ENCODE measurements around the gene FGF3.

The FGF3 gene

DNA sequence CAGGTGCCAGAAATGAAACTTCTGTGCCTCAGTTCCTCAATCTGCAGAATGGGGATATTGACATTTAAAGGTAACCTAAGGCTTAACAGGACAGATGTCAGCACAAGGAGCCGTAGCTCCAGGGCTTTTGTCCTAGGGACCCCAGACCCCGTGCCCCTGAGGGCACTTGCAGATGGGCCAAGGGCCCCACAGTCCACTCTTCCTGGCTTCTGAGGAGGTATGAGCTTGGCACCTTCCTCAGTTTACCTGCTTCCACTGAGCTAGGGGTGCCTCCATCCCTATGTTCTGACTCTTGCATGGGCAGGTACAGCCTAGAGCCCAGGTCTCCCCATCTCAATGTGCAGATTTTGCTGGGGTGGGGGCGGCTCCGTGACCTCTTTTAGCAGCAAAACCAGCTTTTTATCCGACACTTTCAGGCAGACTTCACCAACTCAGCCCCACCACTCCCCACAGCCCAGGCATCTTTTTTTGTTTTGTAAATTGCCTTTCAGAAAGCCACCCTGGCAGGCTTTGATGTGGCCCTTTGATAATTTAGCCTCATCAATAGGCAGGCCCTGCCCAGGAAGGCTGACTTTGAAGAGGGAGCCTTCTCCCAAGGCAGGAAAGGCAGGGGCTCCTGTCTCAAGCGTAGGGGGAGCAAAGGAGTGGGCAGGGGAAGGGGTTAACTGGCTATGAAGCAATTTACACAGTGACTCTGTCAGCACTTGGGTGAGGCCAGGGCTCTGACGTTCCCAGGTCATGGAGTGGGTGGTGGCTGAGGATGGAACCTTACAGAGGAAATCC is 23.7 kb upstream of the FGF3 start:
- DNase-seq = no peak

DNA sequence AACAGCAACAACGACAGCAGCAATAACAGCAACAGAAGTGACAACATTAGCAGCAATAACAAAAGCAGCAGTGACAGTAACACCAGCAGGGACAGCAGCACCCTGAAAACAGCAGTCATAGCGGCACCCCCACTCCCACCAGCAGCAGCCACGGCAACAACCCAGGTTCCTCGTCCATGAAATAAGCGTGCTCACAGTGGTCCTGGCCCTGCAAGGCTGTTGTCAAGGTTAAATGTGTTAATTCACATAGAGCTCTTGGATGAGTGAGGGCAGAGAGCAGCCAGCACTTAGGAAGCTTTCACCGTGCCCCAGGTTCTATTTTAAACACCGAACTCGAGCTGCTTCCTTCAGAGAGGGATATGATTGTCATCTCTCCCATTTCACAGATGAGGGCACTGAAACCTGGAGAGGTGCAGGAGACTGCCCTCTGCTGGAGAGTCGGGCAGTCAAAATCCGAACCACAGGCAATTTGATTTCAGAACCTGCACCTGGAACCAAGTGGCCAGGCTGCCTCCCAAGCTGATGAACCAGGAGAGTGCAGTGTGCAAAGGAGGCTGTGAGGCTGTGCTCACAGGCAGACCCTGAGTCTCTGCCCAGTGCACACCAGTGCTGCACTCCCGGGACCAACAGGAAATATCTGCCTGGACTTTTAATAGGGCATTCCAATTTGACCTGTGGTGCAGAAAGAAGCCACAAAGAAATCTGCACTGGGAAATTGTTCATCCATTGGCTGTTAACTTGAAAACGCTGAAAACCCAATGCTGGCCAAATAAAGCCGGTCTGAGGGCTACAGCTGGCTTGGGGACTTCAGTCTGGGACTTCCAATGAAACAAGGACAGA is 22.9 kb upstream of the FGF3 start:
- no peak for DNase-seq

DNA sequence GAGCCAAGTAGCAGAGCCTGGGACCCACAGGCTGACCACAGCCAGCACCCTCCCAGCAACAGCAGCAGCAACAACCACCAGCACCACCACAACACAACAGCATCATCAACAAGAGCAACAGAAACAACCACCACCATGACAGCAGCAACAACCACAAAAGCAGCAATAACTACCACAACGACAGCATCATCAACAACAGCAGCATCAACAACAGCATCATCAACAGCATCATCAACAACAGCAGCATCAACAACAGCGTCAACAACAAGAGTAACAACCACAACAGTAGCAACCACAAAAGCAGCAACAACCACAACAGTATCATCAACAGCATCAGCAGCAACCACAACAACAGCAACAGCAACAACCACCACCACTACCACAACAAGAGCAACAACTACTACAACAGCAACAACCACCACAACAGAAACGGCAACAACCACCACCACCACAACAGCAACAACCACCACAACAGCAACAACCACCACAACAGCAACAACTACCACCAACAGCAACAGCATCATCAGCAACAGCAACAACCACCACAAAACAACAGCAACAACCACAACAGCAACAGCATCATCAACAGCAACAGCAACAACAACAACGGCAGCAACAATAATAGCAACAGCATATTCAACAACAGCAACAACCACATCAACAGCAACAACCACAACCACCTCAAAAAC is 22.1 kb upstream of the FGF3 start:
- DNase-seq = no peak

DNA sequence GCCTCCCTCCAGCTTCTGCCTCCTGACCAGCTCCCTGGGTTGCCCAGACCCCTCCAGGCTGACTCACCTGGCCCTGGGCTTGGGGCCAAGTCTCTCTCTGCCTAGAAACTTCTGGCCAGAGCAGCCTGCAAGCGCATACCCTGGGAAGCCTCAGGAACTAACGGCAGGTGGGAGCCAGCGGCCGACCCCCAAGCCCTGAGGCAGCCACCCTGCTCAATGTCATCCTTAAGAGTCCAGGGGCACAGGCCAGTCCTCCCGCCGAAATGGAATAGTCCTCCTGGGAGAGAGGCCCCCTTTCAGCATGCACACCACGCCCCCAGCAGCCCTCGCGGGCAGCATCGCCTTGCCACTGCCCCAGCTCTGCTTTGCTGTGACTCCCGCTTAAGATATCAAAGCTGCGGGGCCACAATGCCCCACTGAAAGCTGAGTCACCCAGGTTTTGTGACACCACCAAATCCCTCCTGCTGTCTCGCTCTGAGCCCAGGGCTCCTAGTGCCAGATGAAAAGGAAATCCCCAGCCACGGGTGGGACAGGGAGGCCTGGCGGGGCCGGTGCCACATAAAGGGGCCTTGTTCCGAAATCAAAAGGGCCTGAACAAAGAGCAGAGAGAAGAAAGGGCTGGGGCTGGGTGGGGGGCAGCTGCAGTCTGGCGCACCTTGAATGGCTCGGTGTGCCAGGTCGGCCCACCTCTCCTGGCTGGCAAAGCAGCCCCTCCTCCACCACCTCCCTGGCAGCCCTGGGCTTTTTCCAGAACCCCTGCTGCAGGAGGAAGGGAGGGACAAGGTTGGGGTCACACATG is 21.4 kb upstream of the FGF3 start:
- DNase-seq = no peak

DNA sequence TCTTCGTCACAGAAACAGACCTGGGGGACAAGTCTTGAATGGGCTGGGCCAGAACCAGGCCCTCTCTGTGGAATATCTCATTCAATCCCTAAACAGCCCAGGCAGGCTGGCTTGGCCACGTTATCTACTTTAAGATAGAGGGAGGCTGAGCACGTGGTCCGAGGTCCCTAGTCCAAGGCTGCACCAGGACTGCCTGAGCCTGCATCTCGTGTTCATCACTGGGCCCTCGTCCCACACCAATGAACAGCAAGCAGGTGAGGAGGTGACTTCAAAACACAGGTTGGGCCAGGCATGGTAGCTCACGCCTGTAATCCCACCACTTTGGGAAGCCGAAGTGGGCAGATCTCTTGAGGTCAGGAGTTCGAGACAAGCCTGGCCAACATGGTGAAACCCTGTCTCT is 20.3 kb upstream of the FGF3 start:
- DNase-seq = no peak

- no peak for DNase-seq
Measured at GRCh38 chr11:69837791-69838190, 18.6 kb upstream of the FGF3 start.

DNA sequence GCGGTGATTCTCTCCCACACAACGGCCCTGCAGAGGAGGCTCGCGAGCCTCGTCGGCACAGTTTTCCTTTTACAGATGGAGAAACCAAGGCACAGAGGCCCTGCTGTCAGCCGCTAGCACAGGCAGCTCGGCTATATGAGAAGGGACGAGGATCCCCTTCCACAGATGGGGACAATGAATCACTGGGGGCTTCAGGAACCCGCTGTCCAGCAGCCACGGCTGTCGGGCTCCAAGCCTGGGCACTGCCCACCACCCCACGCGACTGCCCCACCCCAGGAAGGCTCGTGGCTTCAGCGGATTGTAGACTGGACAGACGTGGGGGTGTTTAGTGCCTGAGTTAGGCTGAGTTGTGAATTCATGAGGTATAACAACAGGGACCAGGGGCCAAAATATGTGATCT is 17.2 kb upstream of the FGF3 start:
- no peak for DNase-seq

GRCh38 chr11:69834811-69835800 is 15.9 kb upstream of the FGF3 start:
- DNase-seq = no peak

DNA sequence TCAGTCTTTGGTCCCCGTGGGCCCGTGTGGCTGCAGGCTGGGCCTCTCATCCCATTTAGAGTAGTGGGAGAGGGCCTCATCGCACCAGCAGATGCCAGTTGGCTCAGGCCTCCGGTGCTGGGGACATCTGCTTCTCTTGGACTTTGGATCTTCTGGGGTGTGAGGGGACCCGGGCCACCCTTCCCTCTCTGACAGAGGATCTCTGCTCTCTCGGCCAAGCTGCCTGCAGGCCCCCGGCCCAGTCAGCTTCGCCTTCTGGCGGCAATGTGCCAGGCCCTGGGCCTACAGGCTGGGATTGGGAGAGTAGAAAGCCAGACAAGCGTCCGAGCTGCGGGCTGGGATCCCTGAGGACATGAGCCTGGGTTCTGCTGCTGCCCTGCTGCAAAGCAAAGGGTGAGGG is 15.0 kb upstream of the FGF3 start:
- no peak for DNase-seq

DNA sequence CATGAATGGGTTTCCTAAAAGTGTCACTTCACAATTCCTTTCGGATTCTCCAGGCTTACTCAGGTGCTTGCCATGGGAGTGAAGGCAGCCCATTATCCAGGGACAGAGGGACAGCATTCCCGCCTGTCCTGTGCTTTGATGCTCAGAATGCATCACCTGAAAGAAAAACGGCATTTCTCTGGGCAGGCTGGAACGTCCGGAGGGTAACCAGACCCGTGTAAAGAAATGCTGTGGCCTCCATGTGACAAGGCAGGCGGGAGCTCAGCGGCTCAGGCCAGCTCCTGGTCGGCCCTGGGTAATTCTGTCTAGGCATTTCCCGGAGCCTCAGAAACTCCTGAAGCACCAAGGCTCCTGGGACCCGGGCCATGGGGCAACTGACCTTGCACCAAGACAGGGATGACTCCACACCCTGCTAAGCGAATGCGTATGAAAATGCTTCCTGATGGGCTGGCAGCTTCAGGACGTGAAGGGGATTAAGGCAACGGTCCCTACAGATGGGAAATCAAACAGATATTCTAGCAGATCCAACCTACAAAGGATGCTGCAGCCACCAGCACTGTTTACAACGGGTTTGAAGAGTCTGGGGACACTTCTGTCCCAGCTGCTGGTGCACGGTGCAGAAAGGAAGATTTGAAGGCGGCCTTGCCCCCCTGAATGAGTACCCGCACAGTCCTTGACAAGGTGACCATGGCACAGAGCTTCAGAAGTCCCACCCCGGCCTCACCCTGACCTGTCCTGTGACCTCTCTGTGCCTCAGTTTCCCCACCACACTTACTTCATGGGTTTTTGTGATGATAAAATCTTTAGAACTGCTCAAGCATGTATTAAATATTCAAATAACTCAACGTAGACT is 13.6 kb upstream of the FGF3 start:
- DNase-seq = no peak

DNA sequence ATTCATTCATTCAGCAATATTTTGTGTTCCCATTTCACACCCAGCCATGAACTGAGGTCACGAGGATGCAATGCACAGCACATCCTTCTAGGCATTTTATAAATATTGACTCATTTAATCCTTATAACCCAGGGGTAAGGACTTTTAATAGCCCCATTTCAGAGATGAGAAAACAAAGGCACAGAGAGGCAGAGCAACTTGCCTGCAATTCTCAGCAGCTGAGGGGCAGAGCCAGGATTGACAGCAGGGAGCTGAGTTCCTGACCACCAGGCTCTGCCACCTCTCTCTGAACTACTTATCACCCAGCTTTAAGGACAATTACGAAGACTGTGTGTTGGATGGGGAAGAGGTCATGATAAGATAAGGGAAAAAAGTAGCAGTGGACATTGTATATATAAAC is 12.8 kb upstream of the FGF3 start:
- DNase-seq = no peak

GRCh38 chr11:69830086-69830485 is 10.9 kb upstream of the FGF3 start:
- peak; percentile 1 for DNase-seq

DNA sequence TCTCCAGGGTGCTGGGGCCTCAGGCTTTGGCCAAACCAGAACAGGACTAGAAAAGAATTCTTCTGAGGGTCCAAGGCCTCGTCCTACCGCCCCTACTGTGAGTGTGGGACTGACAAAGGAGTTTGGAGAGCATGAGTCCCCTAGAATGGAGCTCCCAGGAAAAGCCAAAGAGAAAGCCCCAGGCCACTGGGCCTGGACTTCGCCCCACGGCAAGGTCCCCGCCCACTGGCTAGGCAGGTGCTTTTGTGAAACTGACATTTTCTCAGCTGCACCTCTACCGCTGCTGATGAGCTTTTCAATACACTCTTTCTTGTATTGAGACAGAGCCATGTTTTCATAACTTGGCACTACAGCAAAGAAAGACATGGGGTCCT is 9.7 kb upstream of the FGF3 start:
- peak; percentile 5 for DNase-seq

DNA sequence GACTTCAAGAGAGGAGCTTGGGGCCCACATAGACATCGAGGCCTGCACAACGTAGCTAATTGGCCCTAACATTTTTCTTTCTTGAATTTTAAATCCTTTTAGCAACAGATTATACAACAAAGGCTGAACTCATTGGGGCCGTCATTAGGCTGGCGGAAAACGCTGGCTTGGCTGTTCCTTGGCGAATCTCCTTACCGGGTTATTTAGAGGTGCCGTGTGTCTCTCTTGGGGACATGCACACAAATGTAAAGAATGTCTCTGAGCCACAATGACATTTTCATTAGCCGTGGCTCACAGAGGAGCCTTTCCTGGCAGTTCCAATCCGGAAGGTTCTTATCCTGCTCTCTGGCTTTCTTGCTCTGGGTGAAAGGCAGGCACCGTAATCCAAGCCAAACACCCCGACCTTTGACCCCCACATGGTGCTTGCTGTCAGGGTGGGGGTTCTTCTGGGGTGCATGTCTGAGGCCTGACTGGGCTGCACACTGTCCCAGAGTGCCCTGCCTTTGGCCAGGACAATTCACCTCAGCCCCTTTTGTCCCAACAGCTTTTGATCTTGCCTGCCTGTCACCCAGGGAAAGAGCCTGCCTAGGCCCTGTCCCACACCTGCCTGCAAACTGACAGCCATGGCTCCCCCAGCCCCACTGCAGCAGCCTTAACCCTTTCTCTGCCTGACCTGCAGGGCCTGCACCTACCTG is 9.2 kb upstream of the FGF3 start:
- peak; percentile 9 for DNase-seq

DNA sequence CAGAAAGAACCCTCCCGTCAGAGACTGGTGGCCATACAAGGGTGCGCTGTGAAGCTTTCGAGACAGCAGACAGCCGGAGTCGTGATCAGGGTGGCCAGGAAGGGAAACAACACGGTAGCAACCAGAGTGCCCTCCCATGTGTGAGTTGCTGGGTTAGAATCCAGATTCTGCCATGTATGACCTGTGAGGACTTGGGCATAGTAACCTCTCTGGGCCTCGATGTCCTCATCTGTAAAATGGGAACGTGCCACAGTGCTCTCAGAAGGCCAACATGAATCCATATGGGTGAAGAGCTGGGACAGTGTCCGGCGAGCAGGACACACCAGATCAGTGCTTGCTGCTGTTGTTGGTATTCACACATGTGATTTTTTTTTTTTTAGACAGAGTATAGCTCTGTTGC is 7.6 kb upstream of the FGF3 start:
- no peak for DNase-seq

DNA sequence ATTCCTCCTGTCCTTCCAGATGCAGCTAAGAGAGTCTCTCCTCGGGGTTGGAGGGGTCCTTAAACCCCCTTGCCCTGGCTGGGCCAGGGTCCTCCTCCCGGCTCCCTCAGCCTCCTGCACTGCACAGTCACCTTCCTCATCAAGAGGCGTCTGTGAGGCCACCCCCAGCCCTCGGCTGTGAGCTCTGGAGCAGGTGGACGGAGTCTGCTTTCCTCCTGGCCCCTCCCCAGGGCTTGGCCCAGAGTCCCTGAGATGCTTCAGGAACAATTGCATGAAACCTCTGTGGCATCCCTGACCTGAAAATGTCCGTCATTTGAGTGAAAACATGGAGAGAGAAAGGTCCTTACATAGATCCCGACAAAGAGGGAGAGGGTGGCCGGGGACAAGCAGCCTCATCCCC is 6.7 kb upstream of the FGF3 start:
- DNase-seq = peak; percentile 14

- DNase-seq = peak; percentile 97
Measured at GRCh38 chr11:69825037-69825834, 6.0 kb upstream of the FGF3 start.

DNA sequence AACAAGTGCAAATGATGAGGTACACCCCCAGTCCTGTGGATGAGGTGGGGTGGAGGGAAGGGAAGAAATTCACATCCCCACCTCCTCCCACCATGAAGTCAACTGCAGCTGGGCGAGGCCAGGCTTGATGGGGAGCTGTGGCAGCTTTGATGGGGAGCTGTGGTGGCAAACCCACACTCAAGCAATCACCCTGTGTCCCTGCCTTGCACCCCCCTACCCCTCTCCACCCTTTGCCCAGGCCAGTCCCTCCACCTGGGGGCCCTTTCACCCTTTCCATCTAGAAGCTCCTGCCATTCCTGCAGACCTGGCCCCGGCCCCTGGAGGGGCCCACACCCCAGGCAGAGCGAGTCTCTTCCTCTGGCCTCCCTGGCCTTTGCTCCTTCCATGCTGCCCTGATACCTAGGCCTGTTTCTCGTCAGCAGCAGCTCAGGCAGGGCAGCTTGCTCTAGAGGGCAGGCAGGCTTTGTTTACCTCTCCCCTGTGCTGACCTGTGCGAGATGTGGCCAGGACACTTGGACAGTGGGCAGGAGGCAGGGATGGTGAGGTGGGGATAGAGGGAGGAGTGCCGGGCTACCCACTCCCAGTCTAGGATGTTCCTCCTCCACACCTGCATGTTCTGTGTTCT is 4.5 kb upstream of the FGF3 start:
- DNase-seq = peak; percentile 21
